Ovary (tissue), 9 donors: ENCODE measurements around the gene CHAD. TPM values are rescaled to one million over a fixed set of nuclear protein-coding genes. Genes with fewer than 3 reads are reported as not detected.
A peak's percentile ranks its signal among the peaks of the same experiment; 100 is the strongest.
"Not testable (repeated sequence)": the region's sequence is repeated elsewhere in the genome, so short reads cannot be mapped to it uniquely, and the experiment has no call there.

ENCODE experiments used
- DNase-seq, 5 donors: peaks; one replicate each; pipeline ENCODE4 v3.0.0-alpha.2; 2019 to 2020
- H3K27ac ChIP-seq, 2 donors: fragments of 200-600 bp; one replicate each; pipeline versions ENCODE4 v1.5.1 to v1.8.0; 2019 to 2022
- H3K27me3 ChIP-seq: fragments of 200-600 bp; one replicate; pipeline ENCODE4 v1.8.0; 2022
- H3K36me3 ChIP-seq: fragments of 200-600 bp; sonication (generic); one replicate; pipeline ENCODE4 v1.5.1; 2019
- H3K4me1 ChIP-seq: one replicate; pipeline ENCODE4 v1.8.1; 2013; ENCODE audit warnings: mild to moderate bottlenecking, moderate library complexity; ENCODE audit not compliant: insufficient read depth
- H3K4me3 ChIP-seq: fragments of 200-600 bp; sonication (generic); one replicate; pipeline ENCODE4 v1.5.1; 2017
- H3K9me3 ChIP-seq, 2 donors: fragments of 200-600 bp in 1 of 2; sonication (generic) in 1 of 2; one replicate each; pipeline versions ENCODE4 v1.5.1 to v1.8.1; 2013 to 2019; ENCODE audit warnings: mild to moderate bottlenecking in 1 of 2, moderate library complexity in 1 of 2
- EP300 ChIP-seq: sonication (generic); formaldehyde crosslinking; IDR thresholded peaks from one replicate; pipeline ENCODE4 v1.6.1; 2017; ENCODE audit warnings: antibody characterized with exemption
- POLR2A ChIP-seq: fragments of 450-650 bp; IDR thresholded peaks from one replicate; pipeline ENCODE4 v1.6.1; 2017; ENCODE audit warnings: antibody characterized with exemption, mild to moderate bottlenecking, moderate library complexity
- WGBS, 3 donors: extraction: QIAGEN DNeasy Blood & Tissue Kit in 1 of 3; methylation state at CpG; one replicate each; pipeline versions ENCODE4 v1.1.5 to v1.1.7; 2013 to 2017; 5-methylcytosine and 5-hydroxymethylcytosine counted together
- intact Hi-C, 4 donors: fragments of 100-400 bp; cut with DNase I; formaldehyde crosslinking; loops; one replicate each; pipeline versions ENCODE4 v1.11.0 to v1.15.1; 2022 to 2023
- polyA plus RNA-seq, 2 donors: library from polyadenylated mRNA; stranded (reverse); fragments of 200-250 nt in 1 of 2; fragments of 350-450 nt in 1 of 2; fragmentation: Illumina TruSeq in 1 of 2; extraction: RNeasy Lipid Tissue Mini Kit (QIAGEN cat#74804) in 1 of 2; gene quantifications; one replicate each; pipeline ENCODE4 v1.2.3, GENCODE V29; 2013 to 2014
- total RNA-seq, 7 donors: library from RNA; depleted of rRNA in 2 of 7; stranded (reverse); fragments of >200 nt in 2 of 7; fragmentation: NEBNext Ultra II Directional in 3 of 7; extraction: Animal tissue kit (Norgen Biotek cat#: 25700) in 3 of 7; gene quantifications; one replicate each; pipeline versions ENCODE4 v1.1.0 to v1.2.4, GENCODE V29; 2016 to 2023
- TF ChIP-seq, protein P1 (sequence below), 3 donors: fragments of 450-650 bp in 2 of 3; fragments of 200-600 bp in 1 of 3; IDR thresholded peaks; one replicate each; pipeline versions ENCODE4 v1.5.1 to v1.8.0; 2016 to 2022; ENCODE audit warnings: antibody characterized with exemption in 3 of 3, mild to moderate bottlenecking in 1 of 3
- donor health status: DM: no; HTN: no; CAD: no; lungs with moderate emphysema.
- donor health status: DM: no; HTN: no; CAD: no.
- donor health status: Bipolar disorder and iron deficiency.
- donor health status: DM: yes; HTN: yes; CAD: no.
- donor health status: DM: no; HTN: no; CAD: no.
- donor health status: DM: yes; HTN: yes; CAD: no.

Gene CHAD
- total and polyA plus RNA-seq, 9 donors = 0.18 to 2.5 (median 0.46) TPM; not detected in 1

DNA sequence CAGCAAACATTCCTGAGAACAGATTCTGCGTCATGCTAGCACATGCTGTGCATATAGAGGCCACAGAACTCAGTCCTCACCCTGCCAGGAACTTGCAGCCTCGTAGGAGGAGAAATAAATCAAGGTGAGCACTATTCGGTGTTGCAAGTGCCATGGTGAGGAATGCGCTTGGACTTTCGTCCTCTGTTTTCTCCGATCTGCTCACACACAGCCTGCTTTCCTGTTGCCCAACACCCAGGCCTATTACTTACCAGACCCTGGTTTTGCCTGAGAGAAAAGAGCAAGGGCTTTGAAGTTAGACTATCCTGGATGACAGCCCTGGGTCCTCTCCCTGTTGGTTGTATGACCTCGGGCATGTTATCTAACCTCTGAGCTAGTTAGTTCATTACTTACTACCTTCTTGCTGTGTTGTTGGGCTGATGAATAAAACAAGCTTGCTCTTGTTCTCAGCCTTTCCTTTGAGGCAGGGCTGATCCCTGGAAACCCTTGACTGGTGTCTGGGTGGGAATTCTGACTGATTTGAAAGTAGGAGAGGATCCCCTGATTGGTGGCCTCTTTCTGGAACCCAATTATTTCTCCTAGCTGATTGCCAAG is 39.8 kb downstream of the CHAD start:
- no peak for DNase-seq
- Histone ChIP-seq H3K36me3 (no peaks in the 10 kb centered on the region), H3K4me3 (no peak overlapping the region), H3K27me3 (no peaks in the 10 kb centered on the region), H3K9me3 (no peaks in the 10 kb centered on the region), H3K4me1 (peaks cover 22% of the 10 kb centered on the region), H3K27ac (no peak overlapping the region)
- WGBS, 3 donors = 72 to 77% (median 76%) methylated on average over 7 of the region's 7 CpGs
- TF ChIP-seq EP300 (no peak), POLR2A (no peak)
- TF ChIP-seq, protein P1, sequence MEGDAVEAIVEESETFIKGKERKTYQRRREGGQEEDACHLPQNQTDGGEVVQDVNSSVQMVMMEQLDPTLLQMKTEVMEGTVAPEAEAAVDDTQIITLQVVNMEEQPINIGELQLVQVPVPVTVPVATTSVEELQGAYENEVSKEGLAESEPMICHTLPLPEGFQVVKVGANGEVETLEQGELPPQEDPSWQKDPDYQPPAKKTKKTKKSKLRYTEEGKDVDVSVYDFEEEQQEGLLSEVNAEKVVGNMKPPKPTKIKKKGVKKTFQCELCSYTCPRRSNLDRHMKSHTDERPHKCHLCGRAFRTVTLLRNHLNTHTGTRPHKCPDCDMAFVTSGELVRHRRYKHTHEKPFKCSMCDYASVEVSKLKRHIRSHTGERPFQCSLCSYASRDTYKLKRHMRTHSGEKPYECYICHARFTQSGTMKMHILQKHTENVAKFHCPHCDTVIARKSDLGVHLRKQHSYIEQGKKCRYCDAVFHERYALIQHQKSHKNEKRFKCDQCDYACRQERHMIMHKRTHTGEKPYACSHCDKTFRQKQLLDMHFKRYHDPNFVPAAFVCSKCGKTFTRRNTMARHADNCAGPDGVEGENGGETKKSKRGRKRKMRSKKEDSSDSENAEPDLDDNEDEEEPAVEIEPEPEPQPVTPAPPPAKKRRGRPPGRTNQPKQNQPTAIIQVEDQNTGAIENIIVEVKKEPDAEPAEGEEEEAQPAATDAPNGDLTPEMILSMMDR (IDR thresholded peaks at IDR 0.05) = no peak
- intact Hi-C loops = loop anchor here in 1 of 4 donors (5.0 kb wide), 1 partner anchor 38 kb away; the partner anchor contains the start of gene CHAD

DNA sequence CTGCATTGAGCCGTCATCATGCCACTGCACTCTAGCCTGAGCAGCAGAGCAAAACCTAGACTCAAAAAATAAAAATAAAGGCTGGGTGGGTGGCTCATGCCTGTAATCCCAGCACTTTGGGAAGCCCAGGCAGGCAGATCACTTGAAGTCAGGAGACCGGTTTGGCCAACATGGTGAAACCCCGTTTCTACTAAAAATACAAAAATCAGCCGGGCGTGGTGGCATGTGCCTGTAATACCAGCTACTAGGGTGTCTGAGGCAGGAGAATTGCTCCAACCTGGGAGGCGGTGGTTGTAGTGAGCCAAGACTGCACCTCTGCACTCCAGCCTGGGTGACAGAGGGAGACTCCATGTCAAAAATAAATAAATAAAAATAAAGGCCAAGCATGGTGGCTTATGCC is 40.6 kb downstream of the CHAD start:
- Histone ChIP-seq H3K27ac (peak overlapping the region in 1 of 2 donors; percentile 85), H3K4me1 (peaks cover 24% of the 10 kb centered on the region)
- H3K36me3 ChIP-seq, H3K9me3 ChIP-seq, H3K4me3 ChIP-seq, H3K27me3 ChIP-seq, DNase-seq: not testable (repeated sequence)
- intact Hi-C loops = loop anchor here in 1 of 4 donors (5.0 kb wide), 1 partner anchor 39 kb away; the partner anchor contains the start of gene CHAD
- WGBS, 3 donors = 79 to 93% (median 87%) methylated on average over 6 of the region's 6 CpGs

DNA sequence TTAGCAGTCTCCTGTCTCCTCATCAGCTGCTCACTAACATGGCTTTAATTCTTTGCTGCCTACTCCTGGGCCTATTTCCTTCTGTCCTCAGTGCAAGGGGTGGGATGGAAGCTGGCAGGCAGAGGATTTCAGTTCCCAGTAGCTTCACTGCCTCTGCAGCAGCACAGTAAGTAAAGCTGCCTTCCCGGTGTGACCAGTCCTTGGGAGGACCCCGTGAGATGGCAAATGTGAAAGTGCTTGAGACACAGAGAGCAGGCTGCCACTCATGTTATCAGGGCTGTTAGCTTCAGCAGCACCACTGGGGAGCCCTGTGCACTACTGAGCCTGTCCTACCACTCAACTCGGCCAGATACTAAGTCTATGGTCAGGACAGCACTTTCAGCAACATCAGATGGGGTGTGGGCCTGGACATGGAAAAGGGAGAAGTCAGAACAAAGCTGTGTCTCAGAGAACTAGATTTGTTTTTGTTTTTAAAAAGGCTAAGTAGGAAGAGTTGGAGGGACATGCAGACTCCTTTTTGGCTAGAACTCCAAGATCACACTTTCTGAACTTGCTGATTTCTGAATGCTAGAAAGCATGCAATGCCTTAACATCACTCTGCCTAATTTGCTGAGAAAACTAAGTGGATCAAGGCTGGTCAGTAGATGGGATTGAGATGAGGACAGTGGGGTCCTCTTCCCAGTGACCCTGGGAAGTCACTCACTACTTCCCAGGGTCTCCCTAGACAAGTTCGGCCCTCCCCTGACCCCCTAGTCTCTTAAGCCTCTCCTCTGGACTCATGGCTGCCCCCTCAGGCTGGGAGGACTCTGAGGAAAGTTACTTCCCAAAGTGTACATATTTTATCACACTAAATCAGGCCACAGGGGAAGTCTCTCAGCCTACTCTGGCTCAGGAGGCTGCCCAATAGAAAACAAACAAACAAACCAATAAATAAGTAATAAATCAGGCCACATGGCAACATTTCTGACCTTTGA is 41.6 kb downstream of the CHAD start:
- H3K4me1 ChIP-seq = peaks cover 21% of the 10 kb centered on the region
- 12 to 24% (median 22%) methylated on average over 4 of the region's 4 CpGs for WGBS, 3 donors
- intact Hi-C loops = loop anchor here in 1 of 4 donors (5.0 kb wide), 1 partner anchor 40 kb away; the partner anchor contains the start of gene CHAD
- peak overlapping the region; percentile 56 to 85 for H3K27ac ChIP-seq
- H3K36me3 ChIP-seq = no peaks in the 10 kb centered on the region
- no peak for TF ChIP-seq POLR2A
- H3K27me3 ChIP-seq = no peaks in the 10 kb centered on the region
- peak; percentile 18 to 52 (median 26) for DNase-seq
- H3K9me3 ChIP-seq = no peaks in the 10 kb centered on the region
- peak overlapping the region; percentile 56 for H3K4me3 ChIP-seq

DNA sequence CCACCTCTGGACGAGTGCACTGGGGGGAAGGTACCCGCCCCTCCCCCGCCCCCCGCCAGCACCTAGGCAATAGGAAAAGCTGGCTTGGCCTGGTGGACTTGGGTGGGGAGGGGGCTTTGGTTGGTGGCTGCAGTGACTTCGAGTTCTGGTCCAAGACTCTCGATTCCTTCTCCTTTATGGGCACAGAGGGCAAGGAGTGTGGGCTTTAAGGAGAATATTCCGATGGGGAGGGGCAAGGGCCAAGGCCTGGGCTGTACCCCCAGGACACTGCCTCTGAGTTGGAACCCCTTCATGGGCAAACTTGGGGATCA is 42.3 kb downstream of the CHAD start:
- Histone ChIP-seq H3K27ac (peak overlapping the region; percentile 56 to 85), H3K27me3 (no peaks in the 10 kb centered on the region), H3K4me1 (peaks cover 21% of the 10 kb centered on the region), H3K4me3 (peak overlapping the region; percentile 56), H3K9me3 (no peaks in the 10 kb centered on the region), H3K36me3 (no peaks in the 10 kb centered on the region)
- TF ChIP-seq, protein P1 (IDR thresholded peaks at IDR 0.05) = no peak
- TF ChIP-seq POLR2A = no peak
- no peak for TF ChIP-seq EP300
- intact Hi-C loops = loop anchor here in 1 of 4 donors (5.0 kb wide), 1 partner anchor 41 kb away; the partner anchor contains the start of gene CHAD
- DNase-seq = no peak
- 0 to 1% (median 0%) methylated on average over 5 to 7 of the region's 7 CpGs for WGBS, 3 donors

DNA sequence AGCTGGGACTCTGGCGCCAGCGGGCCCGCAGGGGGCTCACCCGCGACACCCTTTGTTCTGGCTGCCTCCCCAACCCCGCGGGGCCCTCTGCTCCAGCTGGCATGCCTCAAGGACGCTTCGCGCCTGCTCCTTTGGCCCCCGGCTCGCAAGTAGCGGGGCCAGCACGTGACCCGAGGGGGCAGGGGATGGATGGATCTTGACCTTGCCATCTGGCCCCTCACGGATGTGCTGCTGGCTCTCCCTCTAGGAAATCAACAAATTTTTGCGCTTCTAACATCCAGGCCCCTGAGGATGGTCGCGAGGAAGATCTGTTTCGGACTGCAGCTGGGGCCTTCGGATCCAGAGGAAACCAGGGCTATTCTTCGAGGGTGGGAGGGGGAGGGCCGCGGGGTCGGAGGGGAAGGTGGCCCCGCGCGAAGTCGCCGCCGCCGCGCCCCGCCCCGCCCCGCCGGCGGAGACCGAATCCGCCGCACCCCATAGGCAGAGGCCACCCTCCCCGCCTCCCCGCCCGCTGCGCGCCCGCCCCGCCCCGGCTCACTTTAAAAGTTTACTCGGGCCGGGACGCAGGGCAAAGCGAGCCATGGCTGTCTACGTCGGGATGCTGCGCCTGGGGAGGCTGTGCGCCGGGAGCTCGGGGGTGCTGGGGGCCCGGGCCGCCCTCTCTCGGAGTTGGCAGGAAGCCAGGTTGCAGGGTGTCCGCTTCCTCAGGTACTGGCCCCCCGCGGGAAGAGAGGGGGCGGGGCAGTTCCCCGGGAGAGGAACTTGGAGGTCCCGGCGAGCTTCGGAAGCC is 42.8 kb downstream of the CHAD start, which contains the start of gene ACSF2:
TSS of gene ACSF2 (plus strand) at position 537 of the 790 bp plus-strand sequence. CDS start at position 581, 44 bp downstream.
- peaks cover 21% of the 10 kb centered on the region for H3K4me1 ChIP-seq
- H3K36me3 ChIP-seq = no peaks in the 10 kb centered on the region
- H3K9me3 ChIP-seq = no peaks in the 10 kb centered on the region
- peak; percentile 73 to 82 (median 77) for DNase-seq
- intact Hi-C loops = loop anchor here in 1 of 4 donors (5.0 kb wide), 1 partner anchor 41 kb away; the partner anchor contains the start of gene CHAD
- TF ChIP-seq EP300 = no peak
- no peak for TF ChIP-seq POLR2A
- TF ChIP-seq, protein P1 (IDR thresholded peaks at IDR 0.05) = no peak
- peak within 1 kb of the TSS; percentile 56 for H3K4me3 ChIP-seq
- 1% methylated on average over 30 to 70 of the region's 70 CpGs for WGBS, 3 donors
- H3K27ac ChIP-seq = peak within 1 kb of the TSS; percentile 56 to 85
- no peaks in the 10 kb centered on the region for H3K27me3 ChIP-seq
